Stimulated activated CD4-positive, alpha-beta T cell treated with anti-CD3 and anti-CD28 coated beads, Interleukin-1b, Interleukin-23, amount 100 ng/mL, for 24 hours (primary cell): Measurements from ENCODE around the gene LGALSL.
A peak's percentile ranks its signal among the peaks of the same experiment; 100 is the strongest.

Source experiments
- DNase-seq, 4 experiments: peaks; one replicate each; pipeline ENCODE4 v3.0.0-alpha.2; 2020; ENCODE audit warnings: low read depth in 4 of 4, low spot score in 1 of 4

Gene LGALSL

GRCh38 chr2:64453770-64454385, at the start of gene LGALSL:
Gene LGALSL, plus strand, starts transcription at chr2:64454162. Its CDS starts 384 bp downstream, at chr2:64454546.
- DNase-seq: peak in 2 of 4 experiments; percentile 3 to 21

- no peak for DNase-seq
These were observed 49.2 kb upstream of the LGALSL start for GRCh38 chr2:64404743-64405142.

GRCh38 chr2:64405581-64406406, 48.2 kb upstream of the LGALSL start:
- DNase-seq: no peak

GRCh38 chr2:64406407-64406774, 47.6 kb upstream of the LGALSL start:
- no peak for DNase-seq

GRCh38 chr2:64408031-64408430, 45.9 kb upstream of the LGALSL start:
- no peak for DNase-seq

GRCh38 chr2:64410671-64411070, 43.3 kb upstream of the LGALSL start:
- no peak for DNase-seq

- no peak for DNase-seq
These were observed 41.3 kb upstream of the LGALSL start for GRCh38 chr2:64412671-64413070.

- DNase-seq: no peak
These were observed 39.1 kb upstream of the LGALSL start for GRCh38 chr2:64414736-64415435.

- DNase-seq: no peak
These were observed 36.3 kb upstream of the LGALSL start for GRCh38 chr2:64417624-64418023.

- no peak for DNase-seq
These were observed 34.3 kb upstream of the LGALSL start for GRCh38 chr2:64419596-64420165.

- no peak for DNase-seq
These were observed 33.3 kb upstream of the LGALSL start for GRCh38 chr2:64420677-64421076.

GRCh38 chr2:64421201-64421600, 32.8 kb upstream of the LGALSL start:
- DNase-seq: no peak

- DNase-seq: no peak
These were observed 31.5 kb upstream of the LGALSL start for GRCh38 chr2:64422466-64422865.

GRCh38 chr2:64423303-64423702, 30.7 kb upstream of the LGALSL start:
- no peak for DNase-seq

GRCh38 chr2:64424416-64424987, 29.5 kb upstream of the LGALSL start:
- DNase-seq: no peak

- DNase-seq: no peak
These were observed 27.6 kb upstream of the LGALSL start for GRCh38 chr2:64426183-64426952.

GRCh38 chr2:64434039-64434657, 19.8 kb upstream of the LGALSL start:
- no peak for DNase-seq

GRCh38 chr2:64437883-64438282, 16.1 kb upstream of the LGALSL start:
- DNase-seq: no peak

GRCh38 chr2:64439194-64439593, 14.8 kb upstream of the LGALSL start:
- no peak for DNase-seq

- no peak for DNase-seq
These were observed 13.1 kb upstream of the LGALSL start for GRCh38 chr2:64440843-64441242.
